K562 (cell line): ENCODE results near the gene ADORA1. TPM values are rescaled to one million over a fixed set of nuclear protein-coding genes. Genes with fewer than 3 reads are reported as not detected.

Experiments used
- ATAC-seq: fragments of 200-7000 bp; cut with Tn5 transposase; 3 replicates; pipeline ENCODE4 v1.9.1; 2020; ENCODE audit warnings: moderate library complexity
- BruUV-seq: library from RNA; stranded (reverse); fragments of 400-500 nt; replicated peaks from 2 replicates; lab custom pipeline; 2021; lab: Mats Ljungman, UMichigan
- CTCF ChIA-PET: fragments of 300-600 bp; formaldehyde crosslinking; extraction: SDS; loops from one replicate; lab custom pipeline; 2021; ENCODE audit warnings: low intra/inter-chr PET ratio; lab: Yijun Ruan, JAX
- POLR2A ChIA-PET: fragments of 300-600, 350-650 bp; sonication (Branson Sonifier 250); formaldehyde crosslinking; extraction: SDS; loops from one replicate; lab custom pipeline; 2021; ENCODE audit warnings: antibody characterized with exemption, inconsistent platforms; lab: Yijun Ruan, JAX
- DNase-seq, 4 experiments: peaks; one replicate each; pipeline versions ENCODE4 v3.0.0 to v3.0.0-alpha.2; 2011 to 2018; ENCODE audit warnings: low spot score in 3 of 4, mixed read lengths in 3 of 4; ENCODE audit errors: extremely low read depth in 1 of 4
- FAIRE-seq: peaks from 2 replicates; lab custom pipeline; 2011; peaks lifted over from hg19 to GRCh38; lab: Jason Lieb, UNC
- H2AFZ ChIP-seq: 2 replicates; pipeline ENCODE4 v1.6.0; 2011; ENCODE audit warnings: low read depth, low read length, control low read depth, inconsistent platforms
- H3K27ac ChIP-seq: fragments of 200-600 bp; 3 replicates; pipeline ENCODE4 v1.8.0; 2011; ENCODE audit warnings: low read depth, mild to moderate bottlenecking, control low read depth, inconsistent platforms, low read length, moderate library complexity, mixed read lengths; ENCODE audit errors: extremely low read depth
- H3K27me3 ChIP-seq, 2 experiments: fragments of 300-600 bp in 1 of 2; 2 replicates in 1 of 2; 3 replicates in 1 of 2; pipeline versions ENCODE4 v1.6.0 to v1.8.0; 2011; ENCODE audit warnings: inconsistent platforms in 2 of 2, low read length in 2 of 2, mild to moderate bottlenecking in 1 of 2, mixed read lengths in 1 of 2, moderate library complexity in 1 of 2; ENCODE audit not compliant: control insufficient read depth in 2 of 2, insufficient read depth in 2 of 2
- H3K36me3 ChIP-seq: fragments of 300-600 bp; 3 replicates; pipeline ENCODE4 v1.8.0; 2011; ENCODE audit warnings: mild to moderate bottlenecking, low read length, inconsistent platforms; ENCODE audit not compliant: control insufficient read depth, insufficient read depth
- H3K4me1 ChIP-seq, 2 experiments: fragments of 200-600 bp in 1 of 2; replicated peaks in 1 of 2; 2 replicates in 1 of 2; 3 replicates in 1 of 2; pipeline versions ENCODE4 v1.5.1 to v1.8.0; 2011; ENCODE audit warnings: inconsistent platforms in 2 of 2, low read length in 2 of 2, mild to moderate bottlenecking in 1 of 2, mixed read lengths in 1 of 2, moderate library complexity in 1 of 2; ENCODE audit not compliant: control insufficient read depth in 2 of 2, insufficient read depth in 2 of 2
- H3K4me2 ChIP-seq: 2 replicates; pipeline ENCODE4 v1.6.1; 2011; ENCODE audit warnings: low read length, control low read depth, inconsistent platforms, mixed read lengths; ENCODE audit not compliant: insufficient read depth
- H3K4me3 ChIP-seq: fragments of 200-600 bp; sonication (generic), shearing (Covaris generic); 2 replicates; pipeline ENCODE4 v1.5.1; 2016; ENCODE audit warnings: control low read depth, inconsistent platforms
- H3K79me2 ChIP-seq: fragments of 200-600 bp; 3 replicates; pipeline ENCODE4 v1.8.0; 2011; ENCODE audit warnings: low read length, inconsistent platforms; ENCODE audit not compliant: control insufficient read depth, insufficient read depth
- H3K9ac ChIP-seq, 2 experiments: 2 replicates each; pipeline versions ENCODE4 v1.6.0 to v1.6.1; 2011; ENCODE audit warnings: low read depth in 2 of 2, low read length in 2 of 2, control low read depth in 1 of 2, inconsistent platforms in 1 of 2, mild to moderate bottlenecking in 1 of 2, mixed read lengths in 1 of 2; ENCODE audit not compliant: insufficient read depth in 1 of 2
- H3K9me1 ChIP-seq: one replicate; pipeline ENCODE4 v1.6.0; 2011; ENCODE audit warnings: inconsistent platforms, mild to moderate bottlenecking, low read length, moderate library complexity; ENCODE audit not compliant: control insufficient read depth, insufficient read depth
- H3K9me3 ChIP-seq: replicated peaks from 2 replicates; pipeline ENCODE4 v1.5.1; 2011; ENCODE audit warnings: low read depth, low read length, inconsistent platforms; ENCODE audit not compliant: control insufficient read depth, insufficient read depth
- H4K20me1 ChIP-seq: replicated peaks from 2 replicates; pipeline ENCODE4 v1.6.1; 2011; ENCODE audit warnings: low read length, inconsistent platforms, mixed read lengths; ENCODE audit not compliant: control insufficient read depth, insufficient read depth
- BRCA1 ChIP-seq, 2 experiments: fragments of 450-650 bp in 1 of 2; sonication (generic) in 1 of 2; formaldehyde crosslinking in 1 of 2; IDR thresholded peaks; 2 replicates each; pipeline versions ENCODE4 v1.5.0 to v1.6.1; 2017 to 2020; ENCODE audit warnings: mild to moderate bottlenecking in 1 of 2, missing genetic modification reagents in 1 of 2
- HIVEP1 ChIP-seq: fragments of 250-450 bp; sonication (Bioruptor Pico); IDR thresholded peaks from 2 replicates; pipeline ENCODE4 v1.4.0; 2020; ENCODE audit warnings: mild to moderate bottlenecking
- LEF1 ChIP-seq: fragments of 450-650 bp; IDR thresholded peaks from 2 replicates; pipeline ENCODE4 v1.6.1; 2016; ENCODE audit warnings: mild to moderate bottlenecking
- SRSF3 ChIP-seq: fragments of 200-400 bp; formaldehyde crosslinking; IDR thresholded peaks from 2 replicates; pipeline ENCODE4 v1.6.1; 2016; ENCODE audit warnings: mild to moderate bottlenecking, low read length, moderate library complexity; ENCODE audit not compliant: insufficient read depth
- TBP ChIP-seq: optimal IDR thresholded peaks from 2 replicates; pipeline ENCODE3; 2011; ENCODE audit warnings: low read depth, low read length, improper control_type of control experiment
- TGIF2 ChIP-seq: sonication (generic); formaldehyde crosslinking; IDR thresholded peaks from 2 replicates; pipeline ENCODE4 v1.8.1; 2022; ENCODE audit warnings: mild to moderate bottlenecking, missing genetic modification reagents, moderate library complexity
- ZBTB34 ChIP-seq: fragments of 250-450 bp; sonication (Bioruptor Pico); IDR thresholded peaks from 2 replicates; pipeline ENCODE4 v1.8.0; 2021; ENCODE audit warnings: mild to moderate bottlenecking, moderate library complexity
- ZFX ChIP-seq: sonication (generic); formaldehyde crosslinking; IDR thresholded peaks from 2 replicates; pipeline ENCODE4 v1.8.0; 2022; ENCODE audit warnings: mild to moderate bottlenecking, missing genetic modification reagents, moderate library complexity
- ZKSCAN1 ChIP-seq: fragments of 150-350 bp; IDR thresholded peaks from 2 replicates; pipeline ENCODE4 v1.6.1; 2016; ENCODE audit warnings: low read depth, low read length
- ZNF133 ChIP-seq: fragments of 250-450 bp; sonication (Bioruptor Pico); IDR thresholded peaks from 2 replicates; pipeline ENCODE4 v1.4.0; 2020; ENCODE audit warnings: mild to moderate bottlenecking
- WGBS: fragments of 100-300 bp; shearing (Covaris generic); methylation state at CpG from one replicate; pipeline ENCODE4 v1.1.6; 2016; ENCODE audit warnings: low coverage, mixed read lengths; ENCODE audit not compliant: insufficient coverage; ENCODE audit errors: missing lambda C conversion rate; 5-methylcytosine and 5-hydroxymethylcytosine counted together
- in situ Hi-C: fragments of 300-500 bp; cut with MboI; formaldehyde crosslinking; loops from 4 replicates; pipeline ENCODE4 v1.15.0; 2018; ENCODE audit warnings: inconsistent platforms, mixed read lengths
- intact Hi-C: fragments of 100-400 bp; cut with micrococcal nuclease; formaldehyde crosslinking; loops from 2 replicates; pipeline ENCODE4 v1.14.2; 2022
- polyA plus RNA-seq, 8 experiments: library from polyadenylated mRNA; depleted of rRNA in 4 of 8; stranded (reverse) in 5 of 8; unstranded in 3 of 8; fragments of >200 nt; fragmentation: Nextera tagmentation in 2 of 8; fragmentation: Illumina TruSeq in 1 of 8; extraction: Ambion mirVana in 2 of 8; extraction: Trizol in 1 of 8; gene quantifications; 2 replicates each; pipeline versions ENCODE4 v1.2.1 to v1.2.3, GENCODE V29; 2011 to 2014; ENCODE audit warnings: inconsistent platforms in 1 of 8, missing spikeins in 1 of 8
- total RNA-seq, 7 experiments: library from RNA; depleted of rRNA in 6 of 7; stranded (reverse); fragments of >200 nt in 6 of 7; fragmentation: Illumina TruSeq in 2 of 7; extraction: Trizol in 2 of 7; gene quantifications; 2 replicates each; pipeline versions ENCODE4 v1.2.1 to v1.2.3, GENCODE V29; 2011 to 2021; ENCODE audit warnings: low replicate concordance in 1 of 7
- TF ChIP-seq, protein P1 (sequence below): fragments of 450-650 bp; IDR thresholded peaks from 2 replicates; pipeline ENCODE4 v1.7.0; 2016; ENCODE audit warnings: borderline replicate concordance
- TF ChIP-seq, protein P2 (sequence below): sonication (generic); formaldehyde crosslinking; IDR thresholded peaks from 2 replicates; pipeline ENCODE4 v1.8.0; 2023; ENCODE audit warnings: missing genetic modification reagents, mild to moderate bottlenecking, borderline replicate concordance
- TF ChIP-seq, protein P3 (sequence below), 2 experiments: fragments of 450-650 bp; IDR thresholded peaks; 2 replicates each; pipeline ENCODE4 v1.6.1; 2016

The ADORA1 gene
- total and polyA plus RNA-seq, 9 of the 15 experiments (the other 6 are each of a cell fraction or from before 2014, with no cell fraction given) = not detected

- no peak overlapping the region for H3K4me2 ChIP-seq
- no peak overlapping the region for H3K9ac ChIP-seq
- no peaks in the 10 kb centered on the region; the same call in 1 of the 2 replicates for H4K20me1 ChIP-seq
- no peak for DNase-seq
- ChIA-PET POLR2A (interaction anchor here (1.2 to 2.2 kb wide), 3 partner anchors 9 to 12 kb away, joined by 6 to 12 read pairs (median 6); partner anchors contain the start of gene MYOG), CTCF (no interaction called here)
- in situ Hi-C loops = no loop called here
- H3K27me3 ChIP-seq = peaks cover 44 to 77% of the 10 kb centered on the region in 2 experiments
- H3K36me3 ChIP-seq = no peaks in the 10 kb centered on the region
- no peak overlapping the region for H3K27ac ChIP-seq
- H3K79me2 ChIP-seq = no peaks in the 10 kb centered on the region
- H3K4me3 ChIP-seq = no peak overlapping the region
- intact Hi-C loops = no loop called here
- BruUV-seq = no TSS peak
- FAIRE-seq = no peak
- no peak for ATAC-seq
- WGBS = 2% methylated on average over 2 of the region's 2 CpGs
- H3K4me1 ChIP-seq = peaks cover 0 to 10% of the 10 kb centered on the region in 2 experiments; a peak in 2 of 5 replicates
- no peaks in the 10 kb centered on the region for H3K9me1 ChIP-seq
- H3K9me3 ChIP-seq = no peaks in the 10 kb centered on the region
- H2AFZ ChIP-seq = no peak overlapping the region
- TF ChIP-seq TBP (no peak), SRSF3 (no peak), ZNF133 (CRISPR knock-in tag) (no peak), ZKSCAN1 (no peak), LEF1 (no peak), HIVEP1 (CRISPR knock-in tag) (no peak), ZBTB34 (CRISPR knock-in tag) (no peak), BRCA1 (IDR thresholded peaks at IDR 0.05) (no peak), BRCA1 (CRISPR knock-in tag; IDR thresholded peaks at IDR 0.05) (no peak), ZFX (CRISPR knock-in tag) (no peak), TGIF2 (CRISPR knock-in tag) (no peak)
- TF ChIP-seq, protein P1, sequence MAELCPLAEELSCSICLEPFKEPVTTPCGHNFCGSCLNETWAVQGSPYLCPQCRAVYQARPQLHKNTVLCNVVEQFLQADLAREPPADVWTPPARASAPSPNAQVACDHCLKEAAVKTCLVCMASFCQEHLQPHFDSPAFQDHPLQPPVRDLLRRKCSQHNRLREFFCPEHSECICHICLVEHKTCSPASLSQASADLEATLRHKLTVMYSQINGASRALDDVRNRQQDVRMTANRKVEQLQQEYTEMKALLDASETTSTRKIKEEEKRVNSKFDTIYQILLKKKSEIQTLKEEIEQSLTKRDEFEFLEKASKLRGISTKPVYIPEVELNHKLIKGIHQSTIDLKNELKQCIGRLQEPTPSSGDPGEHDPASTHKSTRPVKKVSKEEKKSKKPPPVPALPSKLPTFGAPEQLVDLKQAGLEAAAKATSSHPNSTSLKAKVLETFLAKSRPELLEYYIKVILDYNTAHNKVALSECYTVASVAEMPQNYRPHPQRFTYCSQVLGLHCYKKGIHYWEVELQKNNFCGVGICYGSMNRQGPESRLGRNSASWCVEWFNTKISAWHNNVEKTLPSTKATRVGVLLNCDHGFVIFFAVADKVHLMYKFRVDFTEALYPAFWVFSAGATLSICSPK = no peak
- TF ChIP-seq, protein P2, sequence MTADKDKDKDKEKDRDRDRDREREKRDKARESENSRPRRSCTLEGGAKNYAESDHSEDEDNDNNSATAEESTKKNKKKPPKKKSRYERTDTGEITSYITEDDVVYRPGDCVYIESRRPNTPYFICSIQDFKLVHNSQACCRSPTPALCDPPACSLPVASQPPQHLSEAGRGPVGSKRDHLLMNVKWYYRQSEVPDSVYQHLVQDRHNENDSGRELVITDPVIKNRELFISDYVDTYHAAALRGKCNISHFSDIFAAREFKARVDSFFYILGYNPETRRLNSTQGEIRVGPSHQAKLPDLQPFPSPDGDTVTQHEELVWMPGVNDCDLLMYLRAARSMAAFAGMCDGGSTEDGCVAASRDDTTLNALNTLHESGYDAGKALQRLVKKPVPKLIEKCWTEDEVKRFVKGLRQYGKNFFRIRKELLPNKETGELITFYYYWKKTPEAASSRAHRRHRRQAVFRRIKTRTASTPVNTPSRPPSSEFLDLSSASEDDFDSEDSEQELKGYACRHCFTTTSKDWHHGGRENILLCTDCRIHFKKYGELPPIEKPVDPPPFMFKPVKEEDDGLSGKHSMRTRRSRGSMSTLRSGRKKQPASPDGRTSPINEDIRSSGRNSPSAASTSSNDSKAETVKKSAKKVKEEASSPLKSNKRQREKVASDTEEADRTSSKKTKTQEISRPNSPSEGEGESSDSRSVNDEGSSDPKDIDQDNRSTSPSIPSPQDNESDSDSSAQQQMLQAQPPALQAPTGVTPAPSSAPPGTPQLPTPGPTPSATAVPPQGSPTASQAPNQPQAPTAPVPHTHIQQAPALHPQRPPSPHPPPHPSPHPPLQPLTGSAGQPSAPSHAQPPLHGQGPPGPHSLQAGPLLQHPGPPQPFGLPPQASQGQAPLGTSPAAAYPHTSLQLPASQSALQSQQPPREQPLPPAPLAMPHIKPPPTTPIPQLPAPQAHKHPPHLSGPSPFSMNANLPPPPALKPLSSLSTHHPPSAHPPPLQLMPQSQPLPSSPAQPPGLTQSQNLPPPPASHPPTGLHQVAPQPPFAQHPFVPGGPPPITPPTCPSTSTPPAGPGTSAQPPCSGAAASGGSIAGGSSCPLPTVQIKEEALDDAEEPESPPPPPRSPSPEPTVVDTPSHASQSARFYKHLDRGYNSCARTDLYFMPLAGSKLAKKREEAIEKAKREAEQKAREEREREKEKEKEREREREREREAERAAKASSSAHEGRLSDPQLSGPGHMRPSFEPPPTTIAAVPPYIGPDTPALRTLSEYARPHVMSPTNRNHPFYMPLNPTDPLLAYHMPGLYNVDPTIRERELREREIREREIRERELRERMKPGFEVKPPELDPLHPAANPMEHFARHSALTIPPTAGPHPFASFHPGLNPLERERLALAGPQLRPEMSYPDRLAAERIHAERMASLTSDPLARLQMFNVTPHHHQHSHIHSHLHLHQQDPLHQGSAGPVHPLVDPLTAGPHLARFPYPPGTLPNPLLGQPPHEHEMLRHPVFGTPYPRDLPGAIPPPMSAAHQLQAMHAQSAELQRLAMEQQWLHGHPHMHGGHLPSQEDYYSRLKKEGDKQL (CRISPR knock-in tag) = no peak
- TF ChIP-seq, protein P3, sequence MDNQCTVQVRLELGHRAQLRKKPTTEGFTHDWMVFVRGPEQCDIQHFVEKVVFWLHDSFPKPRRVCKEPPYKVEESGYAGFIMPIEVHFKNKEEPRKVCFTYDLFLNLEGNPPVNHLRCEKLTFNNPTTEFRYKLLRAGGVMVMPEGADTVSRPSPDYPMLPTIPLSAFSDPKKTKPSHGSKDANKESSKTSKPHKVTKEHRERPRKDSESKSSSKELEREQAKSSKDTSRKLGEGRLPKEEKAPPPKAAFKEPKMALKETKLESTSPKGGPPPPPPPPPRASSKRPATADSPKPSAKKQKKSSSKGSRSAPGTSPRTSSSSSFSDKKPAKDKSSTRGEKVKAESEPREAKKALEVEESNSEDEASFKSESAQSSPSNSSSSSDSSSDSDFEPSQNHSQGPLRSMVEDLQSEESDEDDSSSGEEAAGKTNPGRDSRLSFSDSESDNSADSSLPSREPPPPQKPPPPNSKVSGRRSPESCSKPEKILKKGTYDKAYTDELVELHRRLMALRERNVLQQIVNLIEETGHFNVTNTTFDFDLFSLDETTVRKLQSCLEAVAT (IDR thresholded peaks at IDR 0.05) = no peak
These were observed 49.6 kb upstream of the ADORA1 start for GRCh38 chr1:203077956-203078355.
